ENCODE measurements around the gene HPGD.
A peak's percentile ranks its signal among the peaks of the same experiment; 100 is the strongest.
"Not testable (repeated sequence)": the region's sequence is repeated elsewhere in the genome, so short reads cannot be mapped to it uniquely, and the experiment has no call there.

Gene HPGD

DNA sequence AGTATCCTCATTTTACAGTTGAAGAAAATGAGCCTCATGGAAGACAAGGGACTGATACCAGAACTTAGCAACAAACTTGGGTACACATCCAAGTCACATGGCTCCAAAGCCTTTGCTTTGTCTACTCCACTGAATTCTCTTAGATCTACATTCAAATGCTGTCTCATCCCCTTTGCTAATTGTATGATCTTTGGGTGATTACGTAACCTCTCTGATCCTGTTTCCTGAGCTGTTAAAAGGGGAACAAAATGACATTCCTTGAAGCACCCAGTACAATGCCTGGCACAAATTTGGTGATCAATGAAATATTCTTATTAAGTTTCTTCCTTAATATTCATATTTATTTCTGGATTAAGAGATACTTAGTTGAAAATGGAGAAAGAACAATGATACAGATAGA, 5.9 kb upstream of the HPGD start:
- FAIRE-seq = no peak
- no peak for DNase-seq (ENCODE audit: insufficient read length, low spot score)

DNA sequence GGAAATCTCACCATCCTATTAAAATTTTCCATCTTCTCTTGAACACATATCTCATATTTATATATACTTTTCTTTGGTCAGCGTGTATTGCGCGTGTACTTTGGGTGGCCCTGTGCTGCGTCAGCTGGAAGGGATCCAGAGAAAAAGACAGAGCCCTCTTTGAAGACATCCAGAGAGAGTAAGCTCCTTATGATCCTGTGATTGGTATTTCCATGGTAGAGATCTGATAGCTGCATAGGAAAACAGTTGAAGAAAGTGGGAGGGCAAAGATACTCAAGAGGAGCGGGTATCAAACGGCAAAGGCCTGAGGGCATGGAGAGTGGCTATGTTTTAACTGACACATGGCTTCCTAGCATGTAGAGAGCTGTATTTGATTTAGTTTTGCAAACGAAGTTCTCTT, 4.4 kb upstream of the HPGD start:
- FAIRE-seq (no peak), DNase-seq (ENCODE audit: insufficient read length, low spot score) (no peak)

DNA sequence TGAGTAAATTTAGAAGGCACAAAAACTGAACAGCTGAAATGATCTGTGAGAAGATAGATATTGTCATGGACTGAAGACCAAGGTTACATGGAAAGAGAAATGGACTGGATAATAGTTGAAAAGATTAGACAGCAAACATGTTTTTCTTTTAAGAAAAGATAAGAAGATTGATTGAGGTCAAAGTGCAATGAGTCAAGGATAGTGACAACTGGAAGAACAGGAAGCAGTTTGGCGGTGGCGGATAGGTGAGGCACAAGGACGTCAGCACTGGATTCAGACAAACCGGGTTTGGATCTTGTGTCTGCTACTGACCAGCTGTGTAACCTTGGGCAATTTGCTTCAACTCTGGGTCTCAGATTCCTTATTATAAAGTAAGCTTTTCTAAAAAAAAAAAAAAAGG, 2.0 kb upstream of the HPGD start:
- FAIRE-seq = no peak

DNA sequence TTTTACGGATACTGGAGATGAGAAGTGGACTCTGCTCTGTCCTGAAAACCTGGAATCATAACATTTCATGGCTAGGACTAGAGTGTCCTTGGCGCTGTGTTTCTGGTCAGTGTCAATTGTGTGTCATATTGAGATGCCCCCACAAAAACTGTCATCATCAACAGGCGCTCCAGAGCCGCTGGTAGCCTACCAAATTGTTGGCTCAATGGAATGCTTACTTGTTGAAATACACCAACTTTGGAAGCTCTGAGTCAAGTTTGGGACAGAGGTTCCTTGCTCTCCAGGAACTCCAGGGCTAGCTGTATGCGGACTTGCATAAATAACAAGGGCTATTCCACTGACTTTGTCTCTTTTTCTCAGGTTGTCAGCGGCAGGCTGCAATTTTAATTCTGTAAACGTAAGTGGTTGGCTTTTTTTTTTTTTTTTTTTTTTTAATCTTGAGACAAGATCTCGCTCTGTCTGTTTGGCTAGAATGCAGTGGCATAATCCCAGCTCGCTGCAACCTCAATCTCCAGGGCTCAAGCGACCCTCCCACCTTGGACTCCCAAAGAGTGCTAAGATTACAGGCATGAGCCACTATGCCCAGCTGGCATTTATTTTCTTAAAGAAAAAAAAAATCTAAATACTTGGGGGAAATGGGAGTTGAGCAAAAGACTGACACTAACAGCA, 871 bp upstream of the HPGD start:
- peak; percentile 10 for DNase-seq (ENCODE audit: insufficient read length, low spot score)
- no peak for FAIRE-seq

More for the DNA sequence above, 2.0 kb upstream of the HPGD start:
- no peak for DNase-seq (ENCODE audit: insufficient read length, low spot score)

DNA sequence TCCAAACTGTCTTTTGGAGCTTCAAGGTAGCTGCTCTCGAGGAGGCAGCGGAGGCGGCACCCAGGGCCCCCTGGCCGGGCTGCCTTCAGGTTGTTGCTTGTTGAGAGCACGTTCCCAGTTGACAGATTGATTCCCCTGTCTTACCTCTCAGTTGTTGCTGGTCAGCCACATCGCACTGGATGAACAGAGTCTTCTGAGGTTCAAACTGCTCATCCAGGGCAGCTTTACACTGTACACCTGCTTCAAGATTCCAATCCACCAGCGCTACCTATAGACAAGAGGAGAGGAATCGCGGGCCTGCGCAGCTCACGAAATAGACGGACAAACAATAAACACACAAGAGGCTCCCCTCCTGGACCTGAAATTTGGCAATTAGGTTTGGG, 497 bp downstream of the HPGD start:
- FAIRE-seq (peak; percentile 13), DNase-seq (ENCODE audit: insufficient read length, low spot score) (peak; percentile 9)

DNA sequence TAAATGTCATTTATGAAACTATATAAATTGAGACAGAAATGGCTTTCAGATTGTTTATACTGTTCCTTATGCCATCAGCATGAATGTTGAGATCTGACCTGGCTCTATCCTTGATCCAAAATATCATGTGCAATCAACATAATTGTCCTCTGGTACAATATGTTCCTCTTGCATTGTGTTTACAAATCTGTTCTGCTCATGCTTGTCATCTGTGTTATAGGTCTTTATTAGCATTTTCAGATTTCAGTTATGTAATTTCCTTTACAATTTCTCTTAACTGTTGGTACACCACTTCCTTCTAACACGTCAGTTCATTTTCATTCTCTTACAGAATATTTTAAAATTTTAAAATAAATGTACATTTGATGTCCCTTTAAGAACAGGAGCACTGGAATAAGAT, 1.6 kb downstream of the HPGD start:
- DNase-seq (ENCODE audit: insufficient read length, low spot score) (no peak), FAIRE-seq (no peak)

DNA sequence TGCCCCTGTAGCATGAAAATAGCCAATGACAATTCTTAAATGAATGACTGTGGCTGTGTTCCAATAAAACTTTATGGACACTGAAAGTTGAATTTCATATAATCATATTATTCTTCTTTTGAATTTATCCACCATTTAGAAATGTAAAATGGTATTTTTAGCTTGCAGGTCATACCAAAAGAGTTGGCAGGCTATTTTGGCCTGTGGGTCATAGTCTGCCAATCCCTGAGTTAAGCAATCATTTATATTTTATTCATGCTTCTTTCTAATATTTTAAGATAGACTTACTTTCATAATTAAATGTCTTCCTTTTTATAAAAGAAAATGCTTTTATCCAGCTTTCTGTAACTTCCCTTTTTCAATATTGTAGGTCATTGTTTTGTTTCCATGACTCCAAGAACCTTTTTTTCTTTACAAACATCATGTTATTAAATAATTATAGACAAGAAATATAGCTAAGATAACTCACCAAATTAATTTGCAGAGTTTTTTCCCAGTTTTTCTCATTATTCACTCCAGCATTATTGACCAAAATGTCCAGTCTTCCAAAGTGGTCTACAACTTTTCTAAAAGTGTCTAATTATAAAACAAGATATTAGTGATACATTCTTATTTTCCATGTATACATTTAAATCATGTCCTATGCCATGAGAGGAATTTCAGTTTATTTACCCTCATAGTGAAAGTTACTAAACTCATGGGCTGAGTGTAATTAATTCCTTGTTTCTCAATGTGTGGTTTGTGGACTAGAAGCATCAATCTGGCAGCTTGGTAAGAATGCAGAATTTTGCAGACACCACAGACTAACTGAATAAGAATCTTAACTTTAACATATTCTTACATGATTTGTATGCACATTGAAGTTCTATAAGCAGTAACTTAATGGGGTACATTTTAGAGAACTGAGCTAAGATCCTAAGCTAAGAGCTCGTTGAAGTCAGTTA, 4.5 kb downstream of the HPGD start:
- FAIRE-seq (no peak), DNase-seq (ENCODE audit: insufficient read length, low spot score) (no peak)

DNA sequence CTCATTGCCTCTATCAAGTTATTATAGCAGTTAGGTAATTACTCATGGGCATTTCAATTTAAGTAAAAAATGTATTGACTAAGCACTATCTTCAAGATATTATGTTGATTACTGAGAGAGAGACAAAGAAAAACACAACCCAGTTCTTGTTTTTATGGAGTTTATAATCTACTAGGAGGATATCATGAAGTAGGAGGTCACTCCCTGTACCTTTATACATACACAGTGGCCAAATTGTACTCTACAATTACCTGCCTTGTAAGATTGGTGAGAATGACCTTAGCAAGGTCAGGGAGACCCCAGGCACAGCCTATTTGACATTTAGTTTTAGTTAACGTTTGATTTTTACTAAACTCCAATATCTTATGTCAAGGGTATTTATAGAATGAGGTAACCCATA, 5.5 kb downstream of the HPGD start:
- FAIRE-seq (no peak), DNase-seq (ENCODE audit: insufficient read length, low spot score) (no peak)

DNA sequence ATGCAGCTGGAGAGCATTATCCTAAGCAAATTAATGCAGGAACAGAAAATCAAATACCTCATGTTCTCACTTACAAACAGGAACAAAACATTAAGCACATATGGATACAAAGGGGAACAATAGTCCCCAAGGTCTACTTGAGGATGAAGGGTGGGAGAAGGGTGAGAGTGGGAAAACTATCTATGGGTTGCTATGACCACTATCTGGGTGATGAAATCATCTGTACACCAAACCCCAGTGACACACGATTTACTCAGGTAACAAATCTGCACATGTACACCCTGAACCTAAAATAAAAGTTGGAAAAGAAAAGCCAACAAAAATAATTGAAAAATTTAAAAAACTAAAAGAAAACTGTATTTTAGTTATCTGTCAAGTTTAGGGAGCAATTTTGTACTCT, 5.9 kb downstream of the HPGD start:
- FAIRE-seq (no peak), DNase-seq (ENCODE audit: insufficient read length, low spot score) (no peak)

DNA sequence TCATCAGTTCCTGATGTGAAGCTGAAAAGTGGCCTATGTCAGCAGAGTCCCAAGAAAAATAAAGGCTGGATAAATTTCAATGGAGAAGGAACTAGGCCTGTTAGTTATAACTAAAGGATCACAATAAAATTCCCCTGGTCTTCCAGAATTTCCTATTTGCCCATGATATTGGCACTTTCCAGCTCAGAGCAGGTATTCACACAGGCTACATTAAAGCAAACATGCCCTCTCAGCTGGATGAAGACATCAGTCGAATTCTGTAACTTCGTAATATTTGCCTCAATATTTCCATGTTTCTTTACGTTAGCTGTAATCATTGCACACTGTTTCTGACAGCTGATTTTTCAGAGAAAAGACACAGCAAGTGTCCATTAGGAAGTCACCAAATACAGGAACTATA, 9.5 kb downstream of the HPGD start:
- no peak for DNase-seq (ENCODE audit: insufficient read length, low spot score)

DNA sequence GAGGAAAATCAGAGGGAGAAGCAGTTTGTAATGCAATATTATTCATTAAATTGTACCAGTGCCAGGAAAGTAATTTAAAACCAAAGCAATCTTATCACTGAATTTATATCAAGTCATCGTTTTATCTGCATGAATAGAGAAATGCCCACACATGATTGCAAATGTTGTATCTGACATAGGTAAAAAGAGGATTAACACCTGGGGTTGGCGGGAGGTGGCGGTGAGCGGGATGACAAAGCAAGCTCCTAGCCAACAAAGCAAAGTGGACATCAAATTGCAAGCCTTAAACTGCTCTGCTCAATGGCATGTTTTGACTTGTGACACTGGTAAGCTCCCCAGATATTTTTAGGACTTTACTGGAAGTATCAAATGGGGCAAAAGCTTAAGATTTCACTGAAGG, 16.4 kb downstream of the HPGD start:
- FAIRE-seq (no peak), DNase-seq (ENCODE audit: insufficient read length, low spot score) (no peak)

More for the DNA sequence above, 9.5 kb downstream of the HPGD start:
- no peak for FAIRE-seq

DNA sequence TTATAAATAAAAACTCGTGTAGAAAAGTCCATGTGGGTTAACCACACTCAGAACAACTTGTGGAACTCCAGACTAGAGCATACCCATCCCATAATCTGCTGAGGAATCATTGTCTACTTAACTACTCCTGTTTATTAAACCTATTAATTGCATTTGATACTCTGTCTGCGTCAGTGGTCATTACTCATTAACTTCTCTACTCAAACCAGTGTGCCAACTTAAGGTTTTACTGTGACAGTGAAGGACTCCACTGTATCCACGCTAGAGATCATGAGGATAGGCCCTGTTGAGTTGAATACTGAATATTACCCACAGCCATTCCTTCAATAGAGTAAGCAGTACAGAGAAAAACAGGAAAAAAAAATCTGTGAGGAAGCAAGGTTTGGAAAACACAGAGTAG, 17.3 kb downstream of the HPGD start:
- DNase-seq (ENCODE audit: insufficient read length, low spot score) (no peak), FAIRE-seq (no peak)

DNA sequence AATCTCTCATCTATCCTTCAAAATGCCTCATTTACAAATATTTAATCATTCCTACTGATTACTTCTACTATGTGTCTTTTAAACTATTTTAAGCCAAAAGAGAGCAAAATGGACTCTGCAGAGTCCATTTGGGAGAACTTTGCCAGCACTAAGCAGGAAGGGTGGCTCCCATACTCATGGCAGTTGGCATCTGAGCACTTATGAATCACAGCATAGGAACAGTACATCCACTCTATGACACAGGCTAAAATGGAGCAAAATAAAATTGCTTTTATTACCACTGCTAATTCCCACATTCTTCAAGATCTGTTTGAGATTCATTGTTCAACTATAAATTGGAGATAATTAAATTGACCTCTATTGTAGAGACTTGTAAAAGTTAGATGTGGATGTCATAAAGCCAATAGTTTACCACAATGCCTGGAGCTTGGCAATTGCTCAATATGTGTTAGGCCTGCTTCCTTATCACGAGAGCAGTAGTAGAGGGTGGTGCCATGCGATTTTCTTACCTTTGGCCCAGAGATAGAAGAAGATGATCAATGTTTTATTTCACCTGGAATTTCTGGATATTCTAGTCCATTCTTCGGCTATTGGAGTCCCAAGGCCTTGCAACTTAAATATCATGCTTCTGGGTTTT, 19.1 kb downstream of the HPGD start:
- no peak for DNase-seq (ENCODE audit: insufficient read length, low spot score)
- FAIRE-seq = no peak

DNA sequence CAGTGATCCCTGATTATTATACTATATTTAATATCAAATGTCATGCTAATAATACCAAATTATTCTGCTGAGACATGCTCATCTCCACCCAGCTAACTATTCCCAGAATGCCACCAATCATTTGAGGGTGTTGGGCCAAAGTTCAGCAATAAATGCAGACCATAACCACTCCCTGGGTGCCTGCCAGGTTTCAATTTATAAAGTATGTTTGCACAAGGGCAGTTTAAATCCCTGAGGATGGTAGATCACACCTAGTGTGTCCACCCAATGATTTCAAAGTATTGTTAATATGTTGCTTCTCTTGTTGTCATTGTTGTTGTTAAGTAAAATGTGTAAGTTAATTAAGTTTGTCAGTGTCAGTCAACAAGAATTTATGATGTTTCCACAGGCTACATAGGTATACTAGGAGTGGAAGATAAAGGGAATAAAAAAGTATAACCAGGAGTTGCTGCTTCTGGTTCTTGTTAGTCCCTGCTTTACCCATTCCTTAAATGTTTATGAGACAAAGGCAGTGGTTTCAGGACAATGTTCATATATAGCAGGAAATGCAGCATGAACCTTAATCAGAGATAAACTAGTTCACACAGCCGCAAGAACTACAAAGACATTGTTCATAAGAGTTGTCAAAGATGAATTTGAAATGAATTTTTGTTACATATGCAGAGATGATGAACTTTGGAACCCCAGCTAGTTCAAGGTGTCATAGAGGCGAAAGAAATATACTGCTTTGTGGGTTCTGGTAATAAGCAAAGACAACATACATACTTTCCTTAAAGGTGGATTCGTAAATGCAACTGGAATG, 25.5 kb downstream of the HPGD start:
- DNase-seq (ENCODE audit: insufficient read length, low spot score) = no peak

DNA sequence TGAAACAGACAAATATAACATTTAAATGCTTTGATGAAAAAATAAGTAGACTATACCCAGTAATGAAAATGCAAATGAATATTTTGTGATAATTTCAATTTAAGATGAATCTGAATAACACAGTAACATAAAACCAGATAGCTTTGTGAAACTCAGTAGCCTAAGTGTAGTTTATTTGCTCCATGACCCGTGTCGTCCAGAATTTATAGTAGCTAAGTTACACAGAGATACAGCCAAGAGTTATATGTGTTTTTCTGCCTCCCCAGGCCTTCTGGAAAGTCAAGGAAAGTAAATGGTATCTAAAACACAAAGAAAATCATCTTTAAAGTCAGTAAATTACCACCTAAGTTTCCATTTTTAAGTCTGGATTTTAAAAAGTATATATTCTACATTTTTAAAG, 26.7 kb downstream of the HPGD start:
- no peak for FAIRE-seq
- DNase-seq (ENCODE audit: insufficient read length, low spot score) = no peak

More for the DNA sequence above, 25.5 kb downstream of the HPGD start:
- no peak for FAIRE-seq

DNA sequence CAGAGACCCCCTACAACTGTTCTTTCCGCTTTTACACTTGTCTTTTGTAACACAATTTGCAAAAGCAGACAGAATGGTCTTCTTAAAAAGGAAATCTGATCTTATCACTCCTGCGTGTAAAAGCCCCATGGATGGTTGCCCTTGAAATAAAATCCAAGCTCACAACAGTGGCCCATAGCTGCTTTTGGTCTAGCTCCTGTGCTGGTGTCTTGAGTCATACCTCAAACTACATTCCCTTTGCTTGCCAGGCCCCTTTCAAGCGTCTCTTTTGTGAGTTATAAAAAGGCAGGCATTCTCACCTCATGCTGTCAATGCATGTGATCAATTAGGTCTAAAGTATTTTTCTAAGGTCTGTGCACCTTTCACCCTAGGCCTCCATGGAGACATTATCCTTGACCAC, 27.6 kb downstream of the HPGD start:
- no peak for FAIRE-seq

DNA sequence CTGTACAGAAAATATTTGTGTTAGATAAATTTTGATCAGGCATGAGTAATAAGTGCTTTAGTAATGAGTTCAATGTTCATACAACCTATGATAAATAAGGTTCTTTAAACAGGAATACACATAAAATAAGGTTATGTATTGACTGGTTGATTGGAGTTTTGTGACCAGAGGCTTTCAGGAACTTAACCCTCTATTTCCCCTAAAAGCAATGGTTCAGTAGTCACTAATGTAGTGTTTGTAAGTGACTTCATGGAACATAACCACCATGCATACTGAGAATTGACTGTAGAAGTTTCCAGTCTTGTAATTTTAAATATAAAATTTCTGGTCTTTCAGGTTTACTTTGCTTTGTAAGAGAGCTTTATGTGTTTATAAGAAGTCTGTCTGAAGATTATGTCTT, 28.1 kb downstream of the HPGD start:
- no peak for FAIRE-seq

More for the DNA sequence above, 27.6 kb downstream of the HPGD start:
- no peak for DNase-seq (ENCODE audit: insufficient read length, low spot score)

DNA sequence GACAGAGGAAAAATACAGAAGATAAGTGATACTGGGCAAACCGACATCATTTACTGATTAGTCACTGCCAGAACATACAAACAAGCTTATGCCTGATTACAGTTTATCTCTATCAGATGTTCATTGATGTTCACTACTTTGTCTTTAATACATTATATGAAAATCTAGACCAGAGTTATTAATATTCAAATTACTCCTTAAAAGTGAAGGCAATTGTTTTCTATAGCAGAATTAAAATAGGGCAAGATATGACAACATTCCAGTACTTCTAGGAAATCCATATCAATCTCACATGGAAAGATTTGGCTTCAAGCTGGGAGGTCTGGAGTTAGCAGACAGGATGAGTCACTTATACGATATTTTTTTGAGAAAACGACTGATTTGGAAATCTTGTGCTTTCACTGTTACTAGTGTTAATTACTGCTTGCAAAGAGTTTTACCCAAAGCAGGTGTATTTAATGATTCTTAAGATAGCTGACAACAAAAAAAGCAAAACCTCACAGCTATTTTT, 31.8 kb downstream of the HPGD start:
- DNase-seq (ENCODE audit: insufficient read length, low spot score) (peak; percentile 10), FAIRE-seq (no peak)

More for the DNA sequence above, 28.1 kb downstream of the HPGD start:
- no peak for DNase-seq (ENCODE audit: insufficient read length, low spot score)

DNA sequence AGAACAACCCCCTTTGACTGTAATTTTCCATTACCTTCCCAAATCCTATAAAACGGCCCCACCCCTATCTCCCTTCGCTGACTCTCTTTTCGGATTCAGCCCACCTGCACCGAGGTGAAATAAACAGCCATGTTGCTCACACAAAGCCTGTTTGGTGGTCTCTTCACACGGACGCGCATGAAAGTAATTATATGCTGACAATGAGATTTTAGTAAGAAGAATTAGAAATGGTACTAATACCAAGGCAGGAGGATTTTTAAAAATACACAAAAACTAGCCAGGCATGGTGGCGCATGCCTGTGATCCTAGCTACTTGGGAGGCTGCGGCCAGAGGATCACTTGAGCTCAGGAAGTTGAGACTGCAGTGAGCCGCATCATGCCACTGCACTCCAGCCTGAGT, 33.9 kb downstream of the HPGD start:
- not testable (repeated sequence) for FAIRE-seq

DNA sequence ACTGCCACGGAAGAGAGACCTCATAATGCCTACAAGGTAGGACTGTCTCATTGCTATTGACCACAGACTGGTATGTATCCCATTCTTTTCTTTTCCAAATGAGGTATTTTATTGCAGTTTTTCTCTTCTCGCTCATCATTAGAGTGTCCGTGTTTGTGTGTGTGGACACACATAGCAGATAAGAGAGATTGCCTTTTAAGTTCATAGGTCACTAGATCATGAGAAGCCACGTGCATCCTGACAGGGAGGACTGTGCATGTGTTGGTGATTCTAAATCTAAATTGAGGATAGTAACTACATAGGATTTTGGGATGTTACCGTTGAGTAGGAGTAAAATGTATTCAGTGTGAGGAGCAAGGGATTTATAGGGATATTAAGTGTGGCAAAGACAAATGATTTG, 37.3 kb downstream of the HPGD start:
- DNase-seq (ENCODE audit: insufficient read length, low spot score) (no peak), FAIRE-seq (no peak)

More for the DNA sequence above, 33.9 kb downstream of the HPGD start:
- DNase-seq (ENCODE audit: insufficient read length, low spot score) = not testable (repeated sequence)

Data from HTR-8/SVneo (cell line).